Thyroid gland (tissue), 4 donors: ENCODE data around the gene CD96. TPM values are rescaled to one million over a fixed set of nuclear protein-coding genes. Genes with fewer than 3 reads are reported as not detected.

Experiments
- DNase-seq, 2 donors: peaks; one replicate each; pipeline ENCODE4 v3.0.0-alpha.2; 2019
- H3K27ac ChIP-seq, 3 donors: fragments of 200-600 bp; sonication (generic); 1 replicate in 2 of 3; 2 replicates in 1 of 3; pipeline ENCODE4 v1.5.1; 2016 to 2019; ENCODE audit warnings: mild to moderate bottlenecking in 1 of 3, moderate library complexity in 1 of 3
- H3K27me3 ChIP-seq: fragments of 200-600 bp; sonication (generic); one replicate; pipeline ENCODE4 v1.5.1; 2019
- H3K36me3 ChIP-seq, 2 donors: fragments of 200-600 bp; sonication (generic); one replicate each; pipeline ENCODE4 v1.5.1; 2016 to 2019
- H3K4me1 ChIP-seq, 2 donors: fragments of 200-600 bp; sonication (generic); one replicate each; pipeline ENCODE4 v1.5.1; 2017 to 2019
- H3K4me3 ChIP-seq, 3 donors: fragments of 200-600 bp; sonication (generic); replicated peaks in 1 of 3; 1 replicate in 2 of 3; 2 replicates in 1 of 3; pipeline ENCODE4 v1.5.1; 2016; ENCODE audit warnings: mild to moderate bottlenecking in 1 of 3
- H3K9me3 ChIP-seq: fragments of 200-600 bp; sonication (generic); one replicate; pipeline ENCODE4 v1.5.1; 2017
- POLR2A ChIP-seq, 2 donors: fragments of 450-650 bp; IDR thresholded peaks; one replicate each; pipeline ENCODE4 v1.6.1; 2017; ENCODE audit warnings: antibody characterized with exemption in 2 of 2, mild to moderate bottlenecking in 2 of 2, moderate library complexity in 1 of 2
- WGBS, 2 donors: methylation state at CpG; one replicate each; pipeline ENCODE4 v1.1.5; 2017; 5-methylcytosine and 5-hydroxymethylcytosine counted together
- intact Hi-C: fragments of 100-400 bp; cut with DNase I; formaldehyde crosslinking; loops from one replicate; pipeline ENCODE4 v1.15.1; 2023
- total RNA-seq, 4 donors: library from RNA; depleted of rRNA; stranded (reverse); fragments of >200 nt; gene quantifications; one replicate each; pipeline ENCODE4 v1.2.3, GENCODE V29; 2016
- TF ChIP-seq, protein P1 (sequence below), 6 experiments: fragments of 200-600 bp in 3 of 6; fragments of 450-650 bp in 3 of 6; sonication (generic) in 3 of 6; IDR thresholded peaks; one replicate each; pipeline ENCODE4 v1.5.1; 2016 to 2019; ENCODE audit warnings: antibody characterized with exemption in 6 of 6, mild to moderate bottlenecking in 2 of 6, inconsistent platforms in 1 of 6, moderate library complexity in 1 of 6

The CD96 gene
- total RNA-seq, 4 donors from 2014 or later: 2.8 to 4.6 (median 3.7) TPM

DNA sequence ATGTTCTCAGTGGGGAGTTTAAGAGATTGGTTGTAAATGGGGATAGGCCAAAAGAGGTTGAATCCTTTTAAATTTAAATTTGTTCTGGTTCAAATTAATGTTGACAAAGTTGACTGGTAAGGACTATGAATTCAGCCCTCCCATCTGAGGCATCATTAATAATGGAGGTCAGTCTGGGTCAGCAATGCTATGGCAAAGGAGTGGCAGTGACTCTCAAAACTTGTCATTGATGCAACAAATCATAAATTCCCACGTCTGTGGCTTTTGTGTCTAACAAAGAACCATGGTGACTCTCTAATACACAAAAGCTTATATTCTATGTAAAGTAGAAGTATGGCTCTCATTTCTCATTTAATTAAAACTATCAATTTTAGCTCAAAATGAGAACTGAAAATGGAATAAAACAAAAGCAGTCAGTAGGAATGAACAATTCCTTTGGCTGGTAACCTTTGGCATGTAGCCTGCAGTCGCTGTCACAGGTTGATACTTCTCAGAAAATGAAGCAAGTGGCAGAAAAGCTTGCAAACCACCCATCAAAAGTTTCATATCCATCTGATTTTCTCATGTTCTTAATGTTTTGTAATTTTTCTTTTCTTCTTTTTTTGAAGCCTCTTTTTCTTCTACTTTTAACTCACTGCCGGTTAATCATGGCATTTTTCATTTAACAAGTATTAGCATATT, 65.4 kb downstream of the CD96 start:
- intact Hi-C loops: no loop called here
- no peaks in the 10 kb centered on the region for H3K36me3 ChIP-seq
- no peak overlapping the region for H3K27ac ChIP-seq
- DNase-seq: no peak
- WGBS, 2 donors: 83 to 89% methylated on average over 3 of the region's 3 CpGs
- TF ChIP-seq, protein P1, sequence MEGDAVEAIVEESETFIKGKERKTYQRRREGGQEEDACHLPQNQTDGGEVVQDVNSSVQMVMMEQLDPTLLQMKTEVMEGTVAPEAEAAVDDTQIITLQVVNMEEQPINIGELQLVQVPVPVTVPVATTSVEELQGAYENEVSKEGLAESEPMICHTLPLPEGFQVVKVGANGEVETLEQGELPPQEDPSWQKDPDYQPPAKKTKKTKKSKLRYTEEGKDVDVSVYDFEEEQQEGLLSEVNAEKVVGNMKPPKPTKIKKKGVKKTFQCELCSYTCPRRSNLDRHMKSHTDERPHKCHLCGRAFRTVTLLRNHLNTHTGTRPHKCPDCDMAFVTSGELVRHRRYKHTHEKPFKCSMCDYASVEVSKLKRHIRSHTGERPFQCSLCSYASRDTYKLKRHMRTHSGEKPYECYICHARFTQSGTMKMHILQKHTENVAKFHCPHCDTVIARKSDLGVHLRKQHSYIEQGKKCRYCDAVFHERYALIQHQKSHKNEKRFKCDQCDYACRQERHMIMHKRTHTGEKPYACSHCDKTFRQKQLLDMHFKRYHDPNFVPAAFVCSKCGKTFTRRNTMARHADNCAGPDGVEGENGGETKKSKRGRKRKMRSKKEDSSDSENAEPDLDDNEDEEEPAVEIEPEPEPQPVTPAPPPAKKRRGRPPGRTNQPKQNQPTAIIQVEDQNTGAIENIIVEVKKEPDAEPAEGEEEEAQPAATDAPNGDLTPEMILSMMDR (IDR thresholded peaks at IDR 0.05): no peak
- no peak for TF ChIP-seq POLR2A (IDR thresholded peaks at IDR 0.05)
- no peaks in the 10 kb centered on the region for H3K27me3 ChIP-seq
- peaks cover 0 to 22% of the 10 kb centered on the region in 2 donors for H3K4me1 ChIP-seq
- no peak overlapping the region for H3K4me3 ChIP-seq
- no peaks in the 10 kb centered on the region for H3K9me3 ChIP-seq

DNA sequence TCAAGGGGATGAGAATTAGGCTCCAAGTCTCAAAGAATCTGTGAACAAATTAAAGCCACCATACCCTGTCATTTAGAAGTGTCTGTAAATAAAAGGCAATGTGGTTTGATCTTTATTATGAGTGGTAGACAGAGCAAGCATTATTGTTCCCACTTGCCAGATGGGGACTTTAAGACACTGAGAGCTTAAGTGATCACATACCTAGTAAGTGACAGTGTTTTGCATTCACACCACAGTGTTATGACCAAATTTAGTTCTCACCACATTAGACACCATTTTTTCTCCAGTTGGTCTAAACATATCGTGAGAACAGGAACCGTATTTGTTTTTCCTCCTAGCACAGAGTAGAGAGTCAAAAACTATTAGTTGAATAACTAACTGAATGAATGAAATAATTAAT, 66.4 kb downstream of the CD96 start:
- WGBS, 2 donors: 95 to 97% methylated on average over 2 of the region's 2 CpGs
- H3K9me3 ChIP-seq: no peaks in the 10 kb centered on the region
- H3K4me3 ChIP-seq: no peak overlapping the region
- H3K27ac ChIP-seq: no peak overlapping the region
- TF ChIP-seq, protein P1 (IDR thresholded peaks at IDR 0.05): no peak
- TF ChIP-seq POLR2A (IDR thresholded peaks at IDR 0.05): no peak
- peaks cover 0 to 15% of the 10 kb centered on the region in 2 donors for H3K4me1 ChIP-seq
- H3K27me3 ChIP-seq: no peaks in the 10 kb centered on the region
- DNase-seq: no peak
- H3K36me3 ChIP-seq: no peaks in the 10 kb centered on the region
- intact Hi-C loops: no loop called here

DNA sequence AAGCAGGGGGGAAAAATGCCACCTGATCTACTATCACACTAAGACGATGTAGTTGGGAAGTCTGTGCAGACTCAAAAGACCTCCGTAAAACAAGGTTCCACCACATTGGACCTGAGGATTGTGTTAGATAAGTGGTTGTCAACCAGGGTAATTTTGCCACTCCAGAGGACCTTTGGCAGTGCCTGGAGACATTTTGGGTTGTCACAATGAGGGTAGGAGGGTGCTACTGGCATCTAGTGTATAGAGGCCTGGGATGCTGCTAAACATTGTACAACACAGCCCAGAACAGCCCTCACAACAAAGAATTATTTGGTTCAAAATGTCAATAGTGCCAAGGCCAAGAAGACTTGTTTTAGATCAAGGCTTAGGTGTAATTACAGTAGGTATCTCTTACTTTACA, 67.7 kb downstream of the CD96 start:
- Histone ChIP-seq H3K36me3 (no peaks in the 10 kb centered on the region), H3K4me1 (peaks cover 0 to 2% of the 10 kb centered on the region in 2 donors), H3K4me3 (no peak overlapping the region), H3K9me3 (no peaks in the 10 kb centered on the region), H3K27ac (no peak overlapping the region), H3K27me3 (no peaks in the 10 kb centered on the region)
- WGBS, 2 donors: 58 to 59% methylated on average over 2 of the region's 2 CpGs
- intact Hi-C loops: no loop called here
- no peak for DNase-seq
- TF ChIP-seq POLR2A (IDR thresholded peaks at IDR 0.05): no peak
- TF ChIP-seq, protein P1 (IDR thresholded peaks at IDR 0.05): no peak

DNA sequence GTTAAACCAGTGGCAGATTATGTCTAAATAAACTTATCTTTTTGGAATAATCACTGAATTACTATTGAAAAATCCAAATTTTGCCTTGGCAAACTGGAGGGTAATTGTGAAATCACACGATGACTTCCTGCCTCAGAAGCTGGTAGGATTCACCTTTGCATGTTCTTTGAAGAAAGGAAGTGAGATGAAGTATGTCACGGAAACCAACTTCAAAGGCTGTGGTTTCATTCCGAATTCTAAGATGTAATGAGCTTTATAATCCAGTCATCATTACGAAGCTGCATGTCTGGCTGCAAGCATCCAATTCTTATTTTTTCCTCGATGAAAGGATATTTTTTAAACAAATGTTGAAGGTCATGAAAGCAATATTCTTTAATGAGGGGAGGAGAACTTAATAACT, 68.2 kb downstream of the CD96 start:
- WGBS, 2 donors: 80 to 84% methylated on average over 5 of the region's 5 CpGs
- intact Hi-C loops: no loop called here
- Histone ChIP-seq H3K27me3 (no peaks in the 10 kb centered on the region), H3K4me1 (no peaks in the 10 kb centered on the region), H3K4me3 (no peak overlapping the region), H3K9me3 (no peaks in the 10 kb centered on the region), H3K27ac (no peak overlapping the region), H3K36me3 (no peaks in the 10 kb centered on the region)
- no peak for DNase-seq
- TF ChIP-seq POLR2A (IDR thresholded peaks at IDR 0.05): no peak
- TF ChIP-seq, protein P1 (IDR thresholded peaks at IDR 0.05): no peak

DNA sequence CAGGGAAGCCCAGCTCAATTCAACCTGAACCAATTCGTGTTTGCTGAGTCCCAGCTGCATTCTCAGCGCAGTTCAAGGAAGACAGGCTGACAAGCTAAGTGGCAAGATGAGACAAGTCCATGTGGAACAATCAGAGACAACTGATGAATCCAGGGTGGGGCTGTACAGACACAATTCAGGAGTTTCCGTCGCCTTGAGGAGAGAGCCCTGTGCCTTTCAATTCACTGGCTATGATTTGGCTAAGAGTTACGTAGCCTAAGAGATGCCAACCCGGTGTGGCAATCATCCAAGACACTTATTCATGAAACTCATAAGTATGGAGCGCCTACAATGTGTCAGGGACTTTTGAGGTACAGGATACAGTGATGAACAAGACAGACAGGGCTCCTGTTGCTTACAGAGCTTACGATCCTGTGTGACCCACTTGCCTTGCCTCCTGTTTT, 68.6 kb downstream of the CD96 start:
- no peak overlapping the region for H3K27ac ChIP-seq
- H3K4me3 ChIP-seq: no peak overlapping the region
- DNase-seq: no peak
- no peaks in the 10 kb centered on the region for H3K4me1 ChIP-seq
- TF ChIP-seq, protein P1 (IDR thresholded peaks at IDR 0.05): no peak
- TF ChIP-seq POLR2A (IDR thresholded peaks at IDR 0.05): no peak
- intact Hi-C loops: no loop called here
- WGBS, 2 donors: 90 to 92% methylated on average over 7 to 8 of the region's 8 CpGs
- no peaks in the 10 kb centered on the region for H3K27me3 ChIP-seq
- H3K9me3 ChIP-seq: no peaks in the 10 kb centered on the region
- H3K36me3 ChIP-seq: no peaks in the 10 kb centered on the region
